Vagina (tissue), 2 donors: Measurements from ENCODE around the gene EML6. TPM values are rescaled to one million over a fixed set of nuclear protein-coding genes. Genes with fewer than 3 reads are reported as not detected.

Experiments used
- DNase-seq, 2 donors: peaks; one replicate each; pipeline ENCODE4 v3.0.0-alpha.2; 2017; ENCODE audit errors: extremely low spot score in 2 of 2
- H3K27ac ChIP-seq: fragments of 200-600 bp; sonication (generic); one replicate; pipeline ENCODE4 v1.5.1; 2019
- H3K27me3 ChIP-seq: fragments of 200-600 bp; sonication (generic); one replicate; pipeline ENCODE4 v1.5.1; 2019
- H3K36me3 ChIP-seq, 2 donors: fragments of 200-600 bp; sonication (generic); one replicate each; pipeline ENCODE4 v1.5.1; 2017 to 2019
- H3K4me1 ChIP-seq: fragments of 200-600 bp; sonication (generic); one replicate; pipeline ENCODE4 v1.5.1; 2019
- H3K4me3 ChIP-seq, 2 donors: fragments of 200-600 bp; sonication (generic); 1 replicate in 1 of 2; 2 replicates in 1 of 2; pipeline ENCODE4 v1.5.1; 2016 to 2019
- H3K9me3 ChIP-seq: fragments of 200-600 bp; sonication (generic); one replicate; pipeline ENCODE4 v1.5.1; 2019
- POLR2A ChIP-seq, 2 donors: fragments of 450-650 bp; IDR thresholded peaks; one replicate each; pipeline ENCODE4 v1.6.1; 2017; ENCODE audit warnings: antibody characterized with exemption in 2 of 2, mild to moderate bottlenecking in 2 of 2, moderate library complexity in 2 of 2
- POLR2AphosphoS5 ChIP-seq, 2 donors: sonication (generic); formaldehyde crosslinking; IDR thresholded peaks; one replicate each; pipeline ENCODE4 v1.9.0; 2017; ENCODE audit warnings: antibody characterized with exemption in 2 of 2, mild to moderate bottlenecking in 2 of 2, low read depth in 1 of 2; ENCODE audit not compliant: insufficient read depth in 1 of 2
- intact Hi-C: fragments of 100-400 bp; cut with DNase I; formaldehyde crosslinking; loops from one replicate; pipeline ENCODE4 v1.15.1; 2023
- total RNA-seq: library from RNA; depleted of rRNA; stranded (reverse); fragments of >200 nt; gene quantifications from one replicate; pipeline ENCODE4 v1.2.3, GENCODE V29; 2016
- TF ChIP-seq, protein P1 (sequence below), 3 experiments: fragments of 450-650 bp in 2 of 3; fragments of 200-600 bp in 1 of 3; sonication (generic) in 1 of 3; IDR thresholded peaks; one replicate each; pipeline ENCODE4 v1.5.1; 2017 to 2019; ENCODE audit warnings: antibody characterized with exemption in 3 of 3, mild to moderate bottlenecking in 2 of 3, moderate library complexity in 2 of 3

Gene EML6
- total RNA-seq, 1 donor from 2014 or later, result 1.7 TPM

GRCh38 chr2:54977149-54977548 lies 253.7 kb downstream of the EML6 start:
- Histone ChIP-seq H3K27me3 (no peaks in the 10 kb centered on the region), H3K4me3 (no peak overlapping the region), H3K4me1 (peaks cover 89% of the 10 kb centered on the region), H3K36me3 (peaks cover 0 to 3% of the 10 kb centered on the region in 2 donors), H3K9me3 (no peaks in the 10 kb centered on the region), H3K27ac (peak overlapping the region; percentile 50)
- DNase-seq, result no peak
- intact Hi-C loops, result no loop called here
- TF ChIP-seq POLR2A (IDR thresholded peaks at IDR 0.05), result no peak

- no peaks in the 10 kb centered on the region for H3K27me3 ChIP-seq
- no peak overlapping the region for H3K27ac ChIP-seq
- no peaks in the 10 kb centered on the region for H3K9me3 ChIP-seq
- peaks cover 96% of the 10 kb centered on the region for H3K4me1 ChIP-seq
- TF ChIP-seq POLR2AphosphoS5 (IDR thresholded peaks at IDR 0.05; ENCODE audit: insufficient read depth in 1 of 2, low read depth in 1 of 2), result peak in 1 of 2 donors; percentile 51
- no peak for TF ChIP-seq POLR2A (IDR thresholded peaks at IDR 0.05)
- intact Hi-C loops, result no loop called here
- no peak for DNase-seq
- H3K4me3 ChIP-seq, result no peak overlapping the region
- peaks cover 0 to 7% of the 10 kb centered on the region in 2 donors for H3K36me3 ChIP-seq
Observed at GRCh38 chr2:54979321-54980044, 256.0 kb downstream of the EML6 start.

- Histone ChIP-seq H3K9me3 (no peaks in the 10 kb centered on the region), H3K4me1 (peaks cover 95% of the 10 kb centered on the region), H3K27me3 (no peaks in the 10 kb centered on the region), H3K36me3 (peaks cover 0 to 14% of the 10 kb centered on the region in 2 donors), H3K4me3 (no peak overlapping the region), H3K27ac (no peak overlapping the region)
- TF ChIP-seq POLR2A (IDR thresholded peaks at IDR 0.05) (no peak), POLR2AphosphoS5 (IDR thresholded peaks at IDR 0.05; ENCODE audit: insufficient read depth in 1 of 2, low read depth in 1 of 2) (no peak)
- TF ChIP-seq, protein P1, sequence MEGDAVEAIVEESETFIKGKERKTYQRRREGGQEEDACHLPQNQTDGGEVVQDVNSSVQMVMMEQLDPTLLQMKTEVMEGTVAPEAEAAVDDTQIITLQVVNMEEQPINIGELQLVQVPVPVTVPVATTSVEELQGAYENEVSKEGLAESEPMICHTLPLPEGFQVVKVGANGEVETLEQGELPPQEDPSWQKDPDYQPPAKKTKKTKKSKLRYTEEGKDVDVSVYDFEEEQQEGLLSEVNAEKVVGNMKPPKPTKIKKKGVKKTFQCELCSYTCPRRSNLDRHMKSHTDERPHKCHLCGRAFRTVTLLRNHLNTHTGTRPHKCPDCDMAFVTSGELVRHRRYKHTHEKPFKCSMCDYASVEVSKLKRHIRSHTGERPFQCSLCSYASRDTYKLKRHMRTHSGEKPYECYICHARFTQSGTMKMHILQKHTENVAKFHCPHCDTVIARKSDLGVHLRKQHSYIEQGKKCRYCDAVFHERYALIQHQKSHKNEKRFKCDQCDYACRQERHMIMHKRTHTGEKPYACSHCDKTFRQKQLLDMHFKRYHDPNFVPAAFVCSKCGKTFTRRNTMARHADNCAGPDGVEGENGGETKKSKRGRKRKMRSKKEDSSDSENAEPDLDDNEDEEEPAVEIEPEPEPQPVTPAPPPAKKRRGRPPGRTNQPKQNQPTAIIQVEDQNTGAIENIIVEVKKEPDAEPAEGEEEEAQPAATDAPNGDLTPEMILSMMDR (IDR thresholded peaks at IDR 0.05), result no peak
- intact Hi-C loops, result no loop called here
- DNase-seq, result no peak
Observed at GRCh38 chr2:54981385-54981784, 257.9 kb downstream of the EML6 start.

DNA sequence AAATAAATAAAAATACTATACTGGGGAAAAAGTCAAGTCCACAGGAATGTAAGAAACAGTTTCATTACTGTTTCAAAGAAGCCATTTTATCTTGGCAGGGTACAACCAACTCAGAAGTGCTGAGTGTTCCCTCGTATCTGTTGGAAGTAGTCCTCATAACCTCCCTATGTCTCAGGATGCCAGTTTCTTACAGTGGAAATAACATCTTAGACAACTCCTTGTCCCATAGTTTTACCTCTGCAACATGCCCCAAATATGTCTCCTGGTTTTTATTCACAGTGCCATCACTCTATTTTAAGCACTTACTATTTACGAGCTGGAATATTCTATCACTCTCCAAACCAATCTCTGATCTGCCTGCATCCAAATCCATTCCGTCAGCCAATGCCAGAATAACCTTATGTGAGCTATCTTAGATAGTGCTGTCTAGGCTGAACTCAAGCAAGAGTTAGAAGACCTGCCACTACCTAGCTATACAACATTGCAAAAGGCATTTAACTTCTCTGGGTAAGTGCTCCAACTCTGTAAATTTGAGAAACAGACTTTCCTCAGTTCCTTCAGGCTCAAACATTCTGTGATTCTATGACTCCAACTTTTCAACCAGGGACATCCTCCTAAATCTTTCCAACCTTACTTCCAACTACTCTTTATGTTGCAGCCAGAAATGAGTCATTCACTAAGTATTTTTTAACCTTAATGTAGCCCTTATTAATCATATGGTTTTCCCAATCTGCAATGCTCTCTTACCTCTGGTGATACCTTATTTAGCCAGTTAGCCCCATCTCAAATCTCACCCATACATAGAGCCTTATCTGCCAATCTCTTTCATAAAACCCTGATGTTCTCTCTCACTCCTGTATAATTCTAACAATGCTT lies 260.1 kb downstream of the EML6 start:
- H3K36me3 ChIP-seq, result peaks cover 0 to 25% of the 10 kb centered on the region in 2 donors

DNA sequence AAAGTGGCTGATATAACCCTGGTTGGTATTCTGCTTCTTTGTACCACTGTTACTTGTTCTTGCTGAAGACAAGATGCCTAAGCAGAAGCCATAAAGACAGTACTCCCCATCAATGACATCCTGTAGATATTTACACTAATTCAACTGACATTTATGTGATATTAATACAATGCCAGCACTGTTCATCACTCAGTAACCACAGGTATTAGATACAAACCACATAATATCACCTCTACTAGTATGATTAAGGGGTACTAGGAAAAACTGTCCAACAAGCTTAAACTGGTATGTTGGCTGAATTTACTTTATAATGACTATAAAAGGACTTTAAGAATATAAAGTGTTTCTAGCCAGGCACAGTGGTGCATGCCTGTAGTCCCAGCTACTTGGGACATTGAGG lies 261.0 kb downstream of the EML6 start:
- no peaks in the 10 kb centered on the region for H3K9me3 ChIP-seq
- intact Hi-C loops, result no loop called here
- H3K4me1 ChIP-seq, result peaks cover 80% of the 10 kb centered on the region
- no peaks in the 10 kb centered on the region for H3K27me3 ChIP-seq
- H3K27ac ChIP-seq, result no peak overlapping the region
- no peak overlapping the region for H3K4me3 ChIP-seq
- peaks cover 0 to 25% of the 10 kb centered on the region in 2 donors for H3K36me3 ChIP-seq
- no peak for DNase-seq
- TF ChIP-seq POLR2AphosphoS5 (IDR thresholded peaks at IDR 0.05; ENCODE audit: insufficient read depth in 1 of 2, low read depth in 1 of 2), result no peak
- TF ChIP-seq, protein P1 (IDR thresholded peaks at IDR 0.05), result no peak
- no peak for TF ChIP-seq POLR2A (IDR thresholded peaks at IDR 0.05)

More for the DNA sequence above, 260.1 kb downstream of the EML6 start:
- peaks cover 80% of the 10 kb centered on the region for H3K4me1 ChIP-seq
- H3K9me3 ChIP-seq, result no peaks in the 10 kb centered on the region
- H3K27ac ChIP-seq, result no peak overlapping the region
- intact Hi-C loops, result no loop called here
- no peak for DNase-seq
- H3K4me3 ChIP-seq, result no peak overlapping the region
- TF ChIP-seq POLR2A (IDR thresholded peaks at IDR 0.05) (no peak), POLR2AphosphoS5 (IDR thresholded peaks at IDR 0.05; ENCODE audit: insufficient read depth in 1 of 2, low read depth in 1 of 2) (no peak)
- TF ChIP-seq, protein P1 (IDR thresholded peaks at IDR 0.05), result no peak
- H3K27me3 ChIP-seq, result no peaks in the 10 kb centered on the region
